ENCODE results near the gene MSLN. TPM values are rescaled to one million over a fixed set of nuclear protein-coding genes. Genes with fewer than 3 reads are reported as not detected.

MSLN gene
- total and polyA plus RNA-seq, 4 experiments from 2014 or later = not detected

DNA sequence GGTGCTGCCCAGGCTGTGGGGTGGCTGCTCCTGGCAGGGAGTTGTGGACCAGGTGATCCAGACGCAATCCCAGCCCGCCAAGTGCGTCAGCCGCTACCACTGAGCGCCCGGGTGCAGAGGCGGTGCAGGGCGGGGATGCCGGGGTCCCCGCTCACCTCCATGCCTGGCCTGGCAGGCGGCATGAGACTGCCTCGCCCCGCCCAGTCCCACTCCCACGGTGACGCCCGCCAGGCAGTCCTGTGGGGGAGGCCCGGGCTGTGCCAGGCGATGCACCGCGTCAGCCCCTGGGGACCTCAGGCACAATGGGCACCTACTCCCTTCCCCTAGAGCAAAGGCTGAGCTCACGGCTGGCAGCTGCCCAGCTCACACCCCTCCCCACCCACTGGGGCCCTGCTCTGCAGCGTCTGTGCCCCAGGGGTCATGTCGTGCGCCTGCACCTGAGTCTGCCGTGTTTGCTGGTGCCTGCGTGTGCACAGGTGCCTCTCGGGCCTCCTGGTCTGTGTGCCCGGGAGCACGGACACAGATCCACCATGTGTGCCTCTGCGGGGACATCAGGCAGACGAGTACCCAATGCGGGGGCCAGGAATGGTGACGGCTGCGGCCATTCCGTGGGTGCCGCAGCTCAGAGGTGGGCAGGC lies 22.4 kb downstream of the MSLN start:
- H3K36me3 ChIP-seq (ENCODE audit: insufficient read depth, low read length) = peaks cover 6% of the 10 kb centered on the region
- CTCF ChIA-PET (ENCODE audit: partially characterized antibody) = interaction anchor here (6.7 kb wide), 1 partner anchor 71 kb away, joined by 84 read pairs; the partner anchor contains the start of gene METRN

DNA sequence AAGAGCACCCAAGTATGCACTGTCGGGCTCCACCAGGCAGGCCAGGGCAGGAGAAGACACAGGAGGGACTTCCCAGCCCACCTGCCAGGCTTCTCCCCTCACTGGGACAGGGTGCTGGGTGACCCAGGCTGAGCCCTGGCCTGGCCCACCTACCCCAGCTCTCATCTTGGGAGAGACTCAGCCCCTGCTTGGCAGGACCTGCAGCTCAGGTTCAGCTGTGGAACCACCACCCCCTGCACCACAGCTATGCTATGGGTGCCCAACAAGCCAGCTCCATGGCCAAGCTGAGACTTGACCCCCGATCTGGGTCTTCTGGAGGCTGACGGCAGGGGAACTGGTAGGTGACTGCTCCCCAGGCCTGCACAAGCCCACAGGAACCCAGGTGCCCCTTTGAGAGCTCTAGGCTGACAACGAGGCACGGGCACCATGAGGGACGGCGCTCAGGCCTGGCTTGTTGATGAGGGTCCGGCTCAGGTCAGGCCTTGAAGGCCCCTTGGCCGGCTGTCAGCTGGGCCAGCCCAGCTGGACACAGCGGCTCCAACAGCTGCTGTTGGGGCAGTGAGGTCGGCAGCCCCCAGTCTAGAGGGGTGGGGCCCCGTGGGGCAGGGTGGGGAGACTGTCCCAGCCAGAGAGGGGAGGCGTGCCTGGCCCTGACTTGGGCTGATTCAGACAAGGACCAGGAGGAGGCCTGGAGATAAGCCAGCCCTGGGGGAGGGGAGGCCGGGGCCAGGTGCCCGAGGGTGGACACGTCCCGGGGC lies 23.0 kb downstream of the MSLN start:
- DNase-seq = no peak
- no peaks in the 10 kb centered on the region for H3K9me3 ChIP-seq (ENCODE audit: control insufficient read depth in 1 of 2, low read length in 2 of 2)
- ChIA-PET POLR2A (ENCODE audit: partially characterized antibody) (interaction anchor here (0.6 to 3.1 kb wide), 3 partner anchors 35 to 69 kb away, joined by 3 to 15 read pairs (median 3); partner anchors contain the start of gene METRN), CTCF (ENCODE audit: partially characterized antibody) (interaction anchor here (0.9 to 6.7 kb wide), 2 partner anchors 59 to 71 kb away, joined by 4 to 84 read pairs; partner anchors contain the start of gene METRN)
- intact Hi-C loops (cut with micrococcal nuclease) = no loop called here
- H3K4me1 ChIP-seq (ENCODE audit: insufficient read depth, low read length) = peaks cover 15% of the 10 kb centered on the region
- H3K4me3 ChIP-seq (ENCODE audit: low read length in 2 of 2) = no peak overlapping the region
- Mint-ChIP-seq H3K27me3 (peaks cover 4% of the 10 kb centered on the region in 2 donors), H3K36me3 (peaks cover 3 to 4% of the 10 kb centered on the region in 2 donors), H3K4me3 (no peak overlapping the region), H3K4me1 (peaks cover 2 to 24% (median 5%) of the 10 kb centered on the region in 4 donors), H3K9me3 (no peaks in the 10 kb centered on the region), H3K27ac (no peak overlapping the region)
- H3K36me3 ChIP-seq (ENCODE audit: insufficient read depth, low read length) = peaks cover 6% of the 10 kb centered on the region
- no peak overlapping the region for H3K27ac ChIP-seq (ENCODE audit: low read depth, low read length)
- no peaks in the 10 kb centered on the region for H3K27me3 ChIP-seq (ENCODE audit: insufficient read depth, low read length)

More for the DNA sequence above, 22.4 kb downstream of the MSLN start:
- POLR2A ChIA-PET (ENCODE audit: partially characterized antibody) = interaction anchor here (3.1 kb wide), 1 partner anchor 68 kb away, joined by 15 read pairs; the partner anchor contains the start of gene METRN
- Mint-ChIP-seq H3K27me3 (peaks cover 4% of the 10 kb centered on the region in 2 donors), H3K4me1 (peaks cover 2 to 24% (median 5%) of the 10 kb centered on the region in 4 donors), H3K36me3 (peaks cover 3 to 4% of the 10 kb centered on the region in 2 donors), H3K4me3 (no peak overlapping the region), H3K9me3 (no peaks in the 10 kb centered on the region), H3K27ac (no peak overlapping the region)
- Histone ChIP-seq H3K4me3 (ENCODE audit: low read length in 2 of 2) (no peak overlapping the region), H3K9me3 (ENCODE audit: control insufficient read depth in 1 of 2, low read length in 2 of 2) (no peaks in the 10 kb centered on the region), H3K4me1 (ENCODE audit: insufficient read depth, low read length) (peaks cover 15% of the 10 kb centered on the region), H3K27me3 (ENCODE audit: insufficient read depth, low read length) (no peaks in the 10 kb centered on the region), H3K27ac (ENCODE audit: low read depth, low read length) (no peak overlapping the region)
- intact Hi-C loops (cut with micrococcal nuclease) = no loop called here
- no peak for DNase-seq

DNA sequence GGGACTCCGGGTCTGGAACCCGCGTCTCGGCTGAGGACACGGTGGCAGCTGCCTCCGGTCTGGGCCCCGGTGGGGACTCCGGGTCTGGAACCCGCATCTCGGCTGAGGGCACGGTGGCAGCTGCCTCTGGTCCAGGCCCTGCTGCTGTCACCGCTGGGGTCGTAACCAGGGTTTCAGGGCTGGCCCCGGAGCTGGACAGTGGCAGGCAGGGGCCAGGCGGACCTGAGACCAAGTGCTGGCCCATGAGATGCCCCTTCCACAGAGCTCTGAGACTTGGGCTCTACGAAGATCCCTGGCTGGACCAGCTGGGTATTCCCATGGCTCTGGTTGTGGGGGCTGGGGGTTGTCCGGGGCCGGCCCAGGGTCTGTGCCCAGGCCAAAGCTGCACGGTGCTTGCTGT lies 23.9 kb downstream of the MSLN start:
- CTCF ChIA-PET (ENCODE audit: partially characterized antibody) = interaction anchor here (0.7 to 6.7 kb wide), 9 partner anchors 14 to 319 kb away, joined by 3 to 84 read pairs (median 4); partner anchors contain the start of genes ANTKMT and METRN
- H3K27me3 ChIP-seq (ENCODE audit: insufficient read depth, low read length) = no peaks in the 10 kb centered on the region
- Mint-ChIP-seq H3K9me3 (no peaks in the 10 kb centered on the region), H3K27me3 (peaks cover 4% of the 10 kb centered on the region in 2 donors), H3K4me3 (peak overlapping the region in 1 of 8 donors; percentile 49), H3K36me3 (peaks cover 3 to 4% of the 10 kb centered on the region in 2 donors), H3K27ac (peak overlapping the region in 1 of 7 donors; percentile 78), H3K4me1 (peaks cover 2 to 24% (median 5%) of the 10 kb centered on the region in 4 donors)
- H3K36me3 ChIP-seq (ENCODE audit: insufficient read depth, low read length) = peaks cover 6% of the 10 kb centered on the region
- no peak overlapping the region for H3K4me3 ChIP-seq (ENCODE audit: low read length in 2 of 2)
- H3K4me1 ChIP-seq (ENCODE audit: insufficient read depth, low read length) = peaks cover 21% of the 10 kb centered on the region
- no peak for DNase-seq
- H3K9me3 ChIP-seq (ENCODE audit: control insufficient read depth in 1 of 2, low read length in 2 of 2) = no peaks in the 10 kb centered on the region
- POLR2A ChIA-PET (ENCODE audit: partially characterized antibody) = interaction anchor here (0.6 to 3.1 kb wide), 6 partner anchors 34 to 89 kb away, joined by 3 to 15 read pairs (median 4); partner anchors contain the start of gene METRN
- intact Hi-C loops (cut with micrococcal nuclease) = no loop called here
- no peak overlapping the region for H3K27ac ChIP-seq (ENCODE audit: low read depth, low read length)

DNA sequence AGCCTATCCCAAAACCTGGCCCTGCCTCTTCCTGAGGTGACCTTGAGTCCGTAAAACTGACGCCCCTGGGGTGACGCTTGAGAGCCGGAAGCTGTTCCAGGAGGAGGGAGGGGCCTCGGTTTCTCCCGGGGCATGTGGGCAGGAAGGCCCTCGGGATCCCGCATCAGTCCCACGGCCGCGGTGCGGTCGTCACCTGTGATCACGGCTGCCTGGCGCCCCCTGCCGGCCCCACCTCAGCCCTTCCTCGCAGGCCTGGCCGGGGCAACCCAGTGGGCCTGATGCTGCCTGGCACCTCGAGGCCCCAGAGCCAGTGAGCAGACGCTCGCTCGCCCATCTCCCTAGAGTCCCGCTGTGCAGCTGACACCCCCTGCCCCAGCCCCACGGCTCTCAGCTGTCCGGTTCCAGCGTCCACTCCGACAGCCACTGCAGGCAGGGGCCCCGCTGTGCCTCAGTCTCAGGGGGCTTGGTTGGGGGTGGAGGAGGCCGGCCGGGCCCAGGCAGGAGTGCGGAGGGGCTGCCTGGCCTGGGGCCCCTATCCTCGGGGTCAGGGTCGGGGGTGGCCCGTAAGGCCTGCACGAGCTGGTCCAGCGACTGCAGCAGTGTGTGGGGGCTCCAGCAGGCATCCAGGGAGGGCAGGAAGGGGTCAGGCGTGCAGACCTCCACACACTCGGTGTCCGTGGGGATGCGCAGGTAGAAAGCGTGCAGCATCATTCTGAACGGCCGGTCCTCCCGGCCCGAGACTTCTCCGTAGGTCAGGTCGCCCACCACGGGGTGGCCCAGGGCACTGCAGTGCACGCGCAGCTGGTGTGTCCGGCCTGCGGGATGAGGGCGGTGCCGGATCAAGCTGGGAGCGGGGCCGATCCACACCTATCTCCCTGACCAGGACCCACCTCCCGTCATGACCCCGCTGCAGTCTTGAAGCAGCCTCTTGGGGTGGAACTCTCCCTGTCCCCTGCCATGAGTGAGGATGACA lies 25.3 kb downstream of the MSLN start:
- Histone ChIP-seq H3K4me3 (ENCODE audit: low read length in 2 of 2) (no peak overlapping the region), H3K27ac (ENCODE audit: low read depth, low read length) (no peak overlapping the region), H3K9me3 (ENCODE audit: control insufficient read depth in 1 of 2, low read length in 2 of 2) (no peaks in the 10 kb centered on the region), H3K4me1 (ENCODE audit: insufficient read depth, low read length) (peaks cover 21% of the 10 kb centered on the region), H3K36me3 (ENCODE audit: insufficient read depth, low read length) (peaks cover 6% of the 10 kb centered on the region), H3K27me3 (ENCODE audit: insufficient read depth, low read length) (no peaks in the 10 kb centered on the region)
- H3K9me3 Mint-ChIP-seq = no peaks in the 10 kb centered on the region
- CTCF ChIA-PET (ENCODE audit: partially characterized antibody) = interaction anchor here (0.9 to 6.7 kb wide), 8 partner anchors 9 to 90 kb away, joined by 3 to 84 read pairs (median 4); partner anchors contain the start of gene METRN
- peak overlapping the region in 1 of 7 donors; percentile 82 for H3K27ac Mint-ChIP-seq
- peak; percentile 61 to 73 (median 68) for DNase-seq
- POLR2A ChIA-PET (ENCODE audit: partially characterized antibody) = interaction anchor here (0.8 to 3.1 kb wide), 6 partner anchors 45 to 90 kb away, joined by 3 to 15 read pairs (median 4); partner anchors contain the start of genes ANTKMT, CIAO3 and METRN
- H3K4me1 Mint-ChIP-seq = peaks cover 2 to 24% (median 5%) of the 10 kb centered on the region in 4 donors
- no peaks in the 10 kb centered on the region for H3K27me3 Mint-ChIP-seq
- peaks cover 3 to 4% of the 10 kb centered on the region in 2 donors for H3K36me3 Mint-ChIP-seq
- H3K4me3 Mint-ChIP-seq = peak overlapping the region; percentile 39 to 70 (median 60)
- intact Hi-C loops (cut with micrococcal nuclease) = loop anchor here (1.0 to 5.0 kb wide), 2 partner anchors 75 to 139 kb away; partner anchors contain the start of gene WDR90

- no peaks in the 10 kb centered on the region for H3K9me3 Mint-ChIP-seq
- CTCF ChIA-PET (ENCODE audit: partially characterized antibody) = interaction anchor here (1.5 to 6.7 kb wide), 2 partner anchors 72 to 75 kb away, joined by 4 to 84 read pairs; partner anchors contain the start of gene METRN
- H3K27ac Mint-ChIP-seq = peak overlapping the region in 6 of 7 donors; percentile 41 to 80 (median 67)
- no peak for DNase-seq
- intact Hi-C loops (cut with micrococcal nuclease) = loop anchor here (5.0 kb wide), 1 partner anchor 140 kb away; the partner anchor contains the start of gene WDR90
- Histone ChIP-seq H3K27ac (ENCODE audit: low read depth, low read length) (peak overlapping the region; percentile 73), H3K36me3 (ENCODE audit: insufficient read depth, low read length) (peaks cover 6% of the 10 kb centered on the region), H3K9me3 (ENCODE audit: control insufficient read depth in 1 of 2, low read length in 2 of 2) (no peaks in the 10 kb centered on the region), H3K4me1 (ENCODE audit: insufficient read depth, low read length) (peaks cover 21% of the 10 kb centered on the region), H3K4me3 (ENCODE audit: low read length in 2 of 2) (peak overlapping the region; percentile 17 to 83), H3K27me3 (ENCODE audit: insufficient read depth, low read length) (no peaks in the 10 kb centered on the region)
- H3K27me3 Mint-ChIP-seq = no peaks in the 10 kb centered on the region
- H3K4me3 Mint-ChIP-seq = peak overlapping the region; percentile 82 to 91 (median 85)
- peaks cover 2 to 30% (median 8%) of the 10 kb centered on the region in 4 donors for H3K4me1 Mint-ChIP-seq
- H3K36me3 Mint-ChIP-seq = peaks cover 8 to 10% of the 10 kb centered on the region in 2 donors
- POLR2A ChIA-PET (ENCODE audit: partially characterized antibody) = interaction anchor here (0.8 to 3.0 kb wide), 10 partner anchors 14 to 151 kb away, joined by 3 to 15 read pairs (median 4); partner anchors contain the start of genes ANTKMT, CCDC78, HAGHL and METTL26
Observed at GRCh38 chr16:787321-787966, 26.9 kb downstream of the MSLN start.

Data from CD4-positive, alpha-beta memory T cell (primary cell).